K562 (cell line): ENCODE data around the gene ZFYVE27. TPM values are rescaled to one million over a fixed set of nuclear protein-coding genes. Genes with fewer than 3 reads are reported as not detected.

Source experiments
- BHLHE40 ChIP-seq: IDR thresholded peaks from 2 replicates; pipeline ENCODE4 v1.6.1; 2011; ENCODE audit warnings: low read length, improper control_type of control experiment
- CHD7 ChIP-seq: fragments of 200-600 bp; sonication (generic); IDR thresholded peaks from one replicate; pipeline ENCODE4 v1.6.1; 2012; ENCODE audit warnings: mild to moderate bottlenecking, low read depth, low read length, inconsistent platforms
- NFIC ChIP-seq: fragments of 450-650 bp; IDR thresholded peaks from 2 replicates; pipeline ENCODE4 v1.6.1; 2017; ENCODE audit warnings: mild to moderate bottlenecking, inconsistent platforms
- RBM34 ChIP-seq: fragments of 200-400 bp; formaldehyde crosslinking; IDR thresholded peaks from 2 replicates; pipeline ENCODE4 v1.6.1; 2018; ENCODE audit warnings: low read length, borderline replicate concordance; ENCODE audit not compliant: insufficient read depth
- SOX6 ChIP-seq: fragments of 450-650 bp; IDR thresholded peaks from 2 replicates; pipeline ENCODE4 v1.6.1; 2014; ENCODE audit warnings: mild to moderate bottlenecking
- STAT5B ChIP-seq: fragments of 250-450 bp; sonication (Bioruptor Pico); IDR thresholded peaks from 2 replicates; pipeline ENCODE4 v1.8.0; 2021; ENCODE audit warnings: mild to moderate bottlenecking, inconsistent platforms
- ZFX ChIP-seq: sonication (generic); formaldehyde crosslinking; IDR thresholded peaks from 2 replicates; pipeline ENCODE4 v1.8.0; 2022; ENCODE audit warnings: mild to moderate bottlenecking, missing genetic modification reagents, moderate library complexity
- ZNF584 ChIP-seq: fragments of 200-800 bp; sonication (Bioruptor generic); IDR thresholded peaks from 2 replicates; pipeline ENCODE4 v1.6.1; 2016; ENCODE audit warnings: low read depth, mild to moderate bottlenecking, missing genetic modification characterization, missing compliant biosample characterization
- polyA plus RNA-seq, 8 experiments: library from polyadenylated mRNA; depleted of rRNA in 4 of 8; stranded (reverse) in 5 of 8; unstranded in 3 of 8; fragments of >200 nt; fragmentation: Nextera tagmentation in 2 of 8; fragmentation: Illumina TruSeq in 1 of 8; extraction: Ambion mirVana in 2 of 8; extraction: Trizol in 1 of 8; gene quantifications; 2 replicates each; pipeline versions ENCODE4 v1.2.1 to v1.2.3, GENCODE V29; 2011 to 2014; ENCODE audit warnings: inconsistent platforms in 1 of 8, missing spikeins in 1 of 8
- total RNA-seq, 7 experiments: library from RNA; depleted of rRNA in 6 of 7; stranded (reverse); fragments of >200 nt in 6 of 7; fragmentation: Illumina TruSeq in 2 of 7; extraction: Trizol in 2 of 7; gene quantifications; 2 replicates each; pipeline versions ENCODE4 v1.2.1 to v1.2.3, GENCODE V29; 2011 to 2021; ENCODE audit warnings: low replicate concordance in 1 of 7
- TF ChIP-seq, protein P1 (sequence below): sonication (generic); IDR thresholded peaks from 2 replicates; pipeline ENCODE4 v1.6.1; 2016
- TF ChIP-seq, protein P2 (sequence below), 2 experiments: fragments of 150-350 bp in 1 of 2; IDR thresholded peaks; 2 replicates each; pipeline ENCODE4 v1.6.1; 2012 to 2016; ENCODE audit warnings: low read depth in 2 of 2, low read length in 2 of 2, mild to moderate bottlenecking in 1 of 2, moderate library complexity in 1 of 2

ZFYVE27 gene
- total and polyA plus RNA-seq, 9 of the 15 experiments (the other 6 are each of a cell fraction or from before 2014, with no cell fraction given) = 0.81 to 21.9 (median 15.3) TPM

- TF ChIP-seq, protein P1, sequence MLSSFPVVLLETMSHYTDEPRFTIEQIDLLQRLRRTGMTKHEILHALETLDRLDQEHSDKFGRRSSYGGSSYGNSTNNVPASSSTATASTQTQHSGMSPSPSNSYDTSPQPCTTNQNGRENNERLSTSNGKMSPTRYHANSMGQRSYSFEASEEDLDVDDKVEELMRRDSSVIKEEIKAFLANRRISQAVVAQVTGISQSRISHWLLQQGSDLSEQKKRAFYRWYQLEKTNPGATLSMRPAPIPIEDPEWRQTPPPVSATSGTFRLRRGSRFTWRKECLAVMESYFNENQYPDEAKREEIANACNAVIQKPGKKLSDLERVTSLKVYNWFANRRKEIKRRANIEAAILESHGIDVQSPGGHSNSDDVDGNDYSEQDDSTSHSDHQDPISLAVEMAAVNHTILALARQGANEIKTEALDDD = no peak
- peak; percentile 61; the same call in 1 of the 2 replicates for TF ChIP-seq ZNF584
- TF ChIP-seq, protein P2, sequence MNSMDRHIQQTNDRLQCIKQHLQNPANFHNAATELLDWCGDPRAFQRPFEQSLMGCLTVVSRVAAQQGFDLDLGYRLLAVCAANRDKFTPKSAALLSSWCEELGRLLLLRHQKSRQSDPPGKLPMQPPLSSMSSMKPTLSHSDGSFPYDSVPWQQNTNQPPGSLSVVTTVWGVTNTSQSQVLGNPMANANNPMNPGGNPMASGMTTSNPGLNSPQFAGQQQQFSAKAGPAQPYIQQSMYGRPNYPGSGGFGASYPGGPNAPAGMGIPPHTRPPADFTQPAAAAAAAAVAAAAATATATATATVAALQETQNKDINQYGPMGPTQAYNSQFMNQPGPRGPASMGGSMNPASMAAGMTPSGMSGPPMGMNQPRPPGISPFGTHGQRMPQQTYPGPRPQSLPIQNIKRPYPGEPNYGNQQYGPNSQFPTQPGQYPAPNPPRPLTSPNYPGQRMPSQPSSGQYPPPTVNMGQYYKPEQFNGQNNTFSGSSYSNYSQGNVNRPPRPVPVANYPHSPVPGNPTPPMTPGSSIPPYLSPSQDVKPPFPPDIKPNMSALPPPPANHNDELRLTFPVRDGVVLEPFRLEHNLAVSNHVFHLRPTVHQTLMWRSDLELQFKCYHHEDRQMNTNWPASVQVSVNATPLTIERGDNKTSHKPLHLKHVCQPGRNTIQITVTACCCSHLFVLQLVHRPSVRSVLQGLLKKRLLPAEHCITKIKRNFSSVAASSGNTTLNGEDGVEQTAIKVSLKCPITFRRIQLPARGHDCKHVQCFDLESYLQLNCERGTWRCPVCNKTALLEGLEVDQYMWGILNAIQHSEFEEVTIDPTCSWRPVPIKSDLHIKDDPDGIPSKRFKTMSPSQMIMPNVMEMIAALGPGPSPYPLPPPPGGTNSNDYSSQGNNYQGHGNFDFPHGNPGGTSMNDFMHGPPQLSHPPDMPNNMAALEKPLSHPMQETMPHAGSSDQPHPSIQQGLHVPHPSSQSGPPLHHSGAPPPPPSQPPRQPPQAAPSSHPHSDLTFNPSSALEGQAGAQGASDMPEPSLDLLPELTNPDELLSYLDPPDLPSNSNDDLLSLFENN (IDR thresholded peaks at IDR 0.05; ENCODE audit: low read depth in 2 of 2, low read length in 2 of 2) = peak in 1 of 2 experiments; percentile 94; a peak in 2 of 4 replicates
- peak; percentile 19; the same call in 1 of the 2 replicates for TF ChIP-seq ZFX (CRISPR knock-in tag)
- TF ChIP-seq STAT5B = no peak
- peak; percentile 37; the same call in 1 of the 2 replicates for TF ChIP-seq BHLHE40
- TF ChIP-seq NFIC = peak; percentile 85
- no peak for TF ChIP-seq RBM34
- peak; percentile 78 for TF ChIP-seq SOX6
- TF ChIP-seq CHD7 = no peak
Measured at GRCh38 chr10:97788552-97789442, 51.9 kb downstream of the ZFYVE27 start (continued).
